ENCODE results near the gene SNRNP25. TPM values are rescaled to one million over a fixed set of nuclear protein-coding genes. Genes with fewer than 3 reads are reported as not detected.
A peak's percentile ranks its signal among the peaks of the same experiment; 100 is the strongest.

SNRNP25 gene
- total and polyA plus RNA-seq, 12 donors: 22.6 to 51.1 (median 32.9) TPM

- 91 to 93% (median 92%) methylated on average over 14 to 16 of the region's 16 CpGs; no CpG with 5 or more reads in 1 of the 4 donors for WGBS, 4 donors
- DNase-seq: no peak
- H3K36me3 ChIP-seq (replicated peaks in 1 of 2): peaks cover 0 to 11% of the 10 kb centered on the region in 2 donors
Observed at GRCh38 chr16:63466-63865, 9.8 kb downstream of the SNRNP25 start.

GRCh38 chr16:63998-64913 is 10.6 kb downstream of the SNRNP25 start:
- no peak for TF ChIP-seq POLR2A (IDR thresholded peaks at IDR 0.05)
- TF ChIP-seq CTCF (IDR thresholded peaks at IDR 0.05): no peak
- 91 to 94% (median 92%) methylated on average over 12 to 25 of the region's 25 CpGs for WGBS, 4 donors
- intact Hi-C loops (cut with DNase I): no loop called here
- no peaks in the 10 kb centered on the region for H3K27me3 ChIP-seq
- peaks cover 0 to 10% of the 10 kb centered on the region in 2 donors for H3K36me3 ChIP-seq (replicated peaks in 1 of 2)
- no peaks in the 10 kb centered on the region for H3K4me1 ChIP-seq (replicated peaks in 1 of 2)
- DNase-seq: no peak
- H3K27ac ChIP-seq: no peak overlapping the region
- no peak overlapping the region for H3K4me3 ChIP-seq
- no peaks in the 10 kb centered on the region for H3K9me3 ChIP-seq (replicated peaks in 1 of 3)

More at GRCh38 chr16:63466-63865, 9.8 kb downstream of the SNRNP25 start:
- H3K27me3 ChIP-seq: no peaks in the 10 kb centered on the region
- no peaks in the 10 kb centered on the region for H3K4me1 ChIP-seq (replicated peaks in 1 of 2)
- intact Hi-C loops (cut with DNase I): no loop called here
- TF ChIP-seq POLR2A (IDR thresholded peaks at IDR 0.05): no peak
- no peak for TF ChIP-seq CTCF (IDR thresholded peaks at IDR 0.05)
- H3K4me3 ChIP-seq: no peak overlapping the region
- no peak overlapping the region for H3K27ac ChIP-seq
- H3K9me3 ChIP-seq (replicated peaks in 1 of 3): no peaks in the 10 kb centered on the region

- TF ChIP-seq POLR2A (IDR thresholded peaks at IDR 0.05) (no peak), CTCF (IDR thresholded peaks at IDR 0.05) (no peak)
- Histone ChIP-seq H3K9me3 (replicated peaks in 1 of 3) (no peaks in the 10 kb centered on the region), H3K36me3 (replicated peaks in 1 of 2) (peaks cover 0 to 5% of the 10 kb centered on the region in 2 donors), H3K27ac (no peak overlapping the region), H3K4me1 (replicated peaks in 1 of 2) (no peaks in the 10 kb centered on the region), H3K27me3 (no peaks in the 10 kb centered on the region), H3K4me3 (no peak overlapping the region)
- intact Hi-C loops (cut with DNase I): no loop called here
- no peak for DNase-seq
- 0 to 77% (median 72%) methylated on average over 1 to 9 of the region's 9 CpGs for WGBS, 4 donors
Observed at GRCh38 chr16:64914-65255, 11.3 kb downstream of the SNRNP25 start.

GRCh38 chr16:65745-66144 is 12.1 kb downstream of the SNRNP25 start:
- Histone ChIP-seq H3K4me3 (no peak overlapping the region), H3K27me3 (no peaks in the 10 kb centered on the region), H3K36me3 (replicated peaks in 1 of 2) (peaks cover 0 to 5% of the 10 kb centered on the region in 2 donors), H3K4me1 (replicated peaks in 1 of 2) (no peaks in the 10 kb centered on the region), H3K27ac (no peak overlapping the region), H3K9me3 (replicated peaks in 1 of 3) (no peaks in the 10 kb centered on the region)
- intact Hi-C loops (cut with DNase I): loop anchor here in 1 of 2 donors (2.0 kb wide), 1 partner anchor 31 kb away; no protein-coding TSS in a partner anchor
- WGBS, 4 donors: 0 to 25% (median 19%) methylated on average over 2 to 17 of the region's 17 CpGs
- TF ChIP-seq POLR2A (IDR thresholded peaks at IDR 0.05) (no peak), CTCF (IDR thresholded peaks at IDR 0.05) (peak; percentile 79 to 99 (median 98))
- peak; percentile 80 to 93 (median 90) for DNase-seq
